BE2C (cell line): ENCODE measurements around the gene DIPK1C.

Source experiments
- DNase-seq: peaks from one replicate; pipeline ENCODE4 v3.0.0-alpha.2; 2020
- H3K27me3 ChIP-seq: fragments of 250-450 bp; sonication (Bioruptor Pico); 2 replicates; pipeline ENCODE4 v1.5.1; 2020; ENCODE audit warnings: mild to moderate bottlenecking
- H3K36me3 ChIP-seq: fragments of 250-450 bp; sonication (Bioruptor Pico); 2 replicates; pipeline ENCODE4 v1.5.1; 2020; ENCODE audit warnings: mild to moderate bottlenecking
- H3K4me1 ChIP-seq: fragments of 250-450 bp; sonication (Bioruptor Pico); 2 replicates; pipeline ENCODE4 v1.5.1; 2020
- H3K4me3 ChIP-seq: 2 replicates; pipeline ENCODE4 v1.5.1; 2011; ENCODE audit warnings: low read depth, low read length
- H3K9me3 ChIP-seq: fragments of 250-450 bp; sonication (Bioruptor Pico); 2 replicates; pipeline ENCODE4 v1.5.1; 2020
- TF ChIP-seq, protein P1 (sequence below): IDR thresholded peaks from 2 replicates; pipeline ENCODE4 v1.5.1; 2012; ENCODE audit warnings: mild to moderate bottlenecking, low read depth, low read length

DIPK1C gene

DNA sequence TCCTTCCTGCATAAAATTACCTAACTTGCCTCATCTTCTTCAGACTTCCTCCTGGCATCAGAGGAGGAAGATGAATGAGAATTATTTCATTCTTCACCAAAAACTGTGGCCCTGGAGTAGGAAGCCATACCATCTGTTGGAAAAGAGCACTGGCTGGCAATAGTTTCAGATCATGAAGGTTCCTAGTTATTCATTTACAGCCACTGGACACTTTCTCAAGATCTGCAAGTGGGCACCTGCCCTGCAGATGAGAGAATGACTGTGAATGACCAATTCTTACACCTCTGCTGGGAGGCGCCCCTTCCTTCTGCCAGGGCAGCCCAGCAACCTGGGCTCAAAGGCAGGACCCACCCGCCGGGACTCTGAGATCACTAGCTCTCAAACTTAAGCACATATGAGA, 13.0 kb downstream of the DIPK1C start:
- H3K27me3 ChIP-seq, result peaks cover 3% of the 10 kb centered on the region; the same call in 1 of the 2 replicates
- H3K9me3 ChIP-seq, result no peaks in the 10 kb centered on the region
- TF ChIP-seq, protein P1, sequence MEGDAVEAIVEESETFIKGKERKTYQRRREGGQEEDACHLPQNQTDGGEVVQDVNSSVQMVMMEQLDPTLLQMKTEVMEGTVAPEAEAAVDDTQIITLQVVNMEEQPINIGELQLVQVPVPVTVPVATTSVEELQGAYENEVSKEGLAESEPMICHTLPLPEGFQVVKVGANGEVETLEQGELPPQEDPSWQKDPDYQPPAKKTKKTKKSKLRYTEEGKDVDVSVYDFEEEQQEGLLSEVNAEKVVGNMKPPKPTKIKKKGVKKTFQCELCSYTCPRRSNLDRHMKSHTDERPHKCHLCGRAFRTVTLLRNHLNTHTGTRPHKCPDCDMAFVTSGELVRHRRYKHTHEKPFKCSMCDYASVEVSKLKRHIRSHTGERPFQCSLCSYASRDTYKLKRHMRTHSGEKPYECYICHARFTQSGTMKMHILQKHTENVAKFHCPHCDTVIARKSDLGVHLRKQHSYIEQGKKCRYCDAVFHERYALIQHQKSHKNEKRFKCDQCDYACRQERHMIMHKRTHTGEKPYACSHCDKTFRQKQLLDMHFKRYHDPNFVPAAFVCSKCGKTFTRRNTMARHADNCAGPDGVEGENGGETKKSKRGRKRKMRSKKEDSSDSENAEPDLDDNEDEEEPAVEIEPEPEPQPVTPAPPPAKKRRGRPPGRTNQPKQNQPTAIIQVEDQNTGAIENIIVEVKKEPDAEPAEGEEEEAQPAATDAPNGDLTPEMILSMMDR, result no peak
- H3K4me1 ChIP-seq, result no peaks in the 10 kb centered on the region
- DNase-seq, result no peak
- H3K36me3 ChIP-seq, result no peaks in the 10 kb centered on the region
- H3K4me3 ChIP-seq, result no peak overlapping the region

DNA sequence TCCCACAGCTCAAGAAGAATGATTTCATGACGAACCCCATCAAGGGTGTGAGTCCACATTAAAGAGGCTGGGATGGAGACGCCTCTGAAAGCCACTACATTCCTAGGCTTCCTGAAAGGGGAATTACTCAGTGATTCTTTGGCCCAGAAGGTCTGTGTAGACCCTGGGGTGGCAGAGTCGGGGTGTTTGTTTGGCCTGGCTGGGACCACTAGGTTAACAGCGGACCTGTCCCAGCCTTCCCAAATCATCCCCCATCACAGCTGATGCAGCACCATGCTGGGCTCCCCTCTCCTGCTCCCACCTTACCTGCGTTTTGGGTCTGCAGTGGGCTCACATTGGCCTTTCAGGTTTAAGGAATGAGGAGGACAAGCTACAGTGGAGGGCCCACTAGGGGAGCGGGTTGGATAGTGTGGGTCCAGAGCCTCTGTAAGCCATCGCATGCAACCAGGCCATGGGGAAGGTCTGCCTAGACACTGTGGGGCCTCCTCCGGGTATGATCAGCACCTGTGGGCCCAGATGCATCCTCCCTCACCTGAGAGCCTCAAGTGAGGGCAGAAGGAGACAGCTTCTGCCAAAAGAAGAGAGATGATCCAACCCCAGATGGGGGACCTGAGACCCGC, 16.2 kb downstream of the DIPK1C start:
- Histone ChIP-seq H3K4me3 (no peak overlapping the region), H3K4me1 (no peaks in the 10 kb centered on the region), H3K9me3 (no peaks in the 10 kb centered on the region), H3K27me3 (peaks cover 3% of the 10 kb centered on the region; the same call in 1 of the 2 replicates), H3K36me3 (no peaks in the 10 kb centered on the region)
- TF ChIP-seq, protein P1, result no peak
- no peak for DNase-seq

DNA sequence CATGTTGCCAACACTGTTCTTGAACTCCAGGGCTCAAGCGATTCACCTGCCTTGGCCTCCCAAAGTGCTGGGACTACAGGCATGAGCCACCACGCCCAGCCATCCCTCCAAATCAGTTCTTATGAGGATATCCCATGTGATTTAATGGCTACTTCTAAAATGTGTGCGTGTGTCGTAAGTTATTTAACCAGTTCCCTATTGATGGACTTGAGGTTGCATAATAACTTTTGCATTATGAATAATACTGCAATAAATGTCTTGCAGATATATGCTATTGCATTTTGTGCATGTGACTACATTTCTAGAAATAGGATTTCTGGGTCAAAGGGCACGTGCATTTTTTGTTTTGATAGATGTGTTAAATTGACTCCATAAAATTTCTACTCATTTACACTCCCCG, 19.0 kb downstream of the DIPK1C start:
- Histone ChIP-seq H3K4me3 (no peak overlapping the region), H3K9me3 (no peaks in the 10 kb centered on the region), H3K36me3 (no peaks in the 10 kb centered on the region), H3K27me3 (peaks cover under 1% of the 10 kb centered on the region; the same call in 1 of the 2 replicates), H3K4me1 (no peaks in the 10 kb centered on the region)
- DNase-seq, result no peak
- TF ChIP-seq, protein P1, result no peak

DNA sequence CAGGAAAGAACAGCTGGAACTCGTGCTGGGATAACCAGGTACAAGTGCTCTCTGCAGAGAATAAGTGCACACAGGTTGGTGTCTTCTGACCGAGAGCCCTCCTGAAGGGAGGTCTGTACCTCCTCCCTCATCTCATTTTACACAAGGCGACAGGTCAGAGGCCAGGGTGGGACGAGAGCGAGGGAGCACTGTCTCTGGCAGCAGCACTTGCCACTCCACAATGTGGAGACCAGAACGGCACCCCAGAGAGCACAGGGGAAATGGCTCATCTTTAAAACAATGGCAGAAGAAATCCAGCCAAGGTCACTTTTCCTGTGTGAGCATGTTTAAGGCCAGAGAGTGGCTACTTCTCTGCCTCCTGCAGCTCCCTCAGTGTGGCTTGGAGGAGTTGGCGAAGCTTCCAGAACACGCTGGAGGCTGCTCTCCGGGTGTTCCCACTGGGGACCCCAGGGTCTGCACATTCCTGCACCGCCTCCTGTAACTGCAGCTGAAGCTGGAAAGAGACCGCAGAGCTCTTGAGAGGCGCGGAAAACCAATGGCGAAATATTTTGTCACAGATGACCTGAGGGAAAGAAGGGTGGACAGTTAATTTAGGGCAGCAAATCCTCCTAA, 20.8 kb downstream of the DIPK1C start:
- H3K4me3 ChIP-seq, result no peak overlapping the region
- no peak for DNase-seq
- H3K27me3 ChIP-seq, result no peaks in the 10 kb centered on the region
- TF ChIP-seq, protein P1, result no peak
- no peaks in the 10 kb centered on the region for H3K9me3 ChIP-seq
- H3K4me1 ChIP-seq, result no peaks in the 10 kb centered on the region
- no peaks in the 10 kb centered on the region for H3K36me3 ChIP-seq

DNA sequence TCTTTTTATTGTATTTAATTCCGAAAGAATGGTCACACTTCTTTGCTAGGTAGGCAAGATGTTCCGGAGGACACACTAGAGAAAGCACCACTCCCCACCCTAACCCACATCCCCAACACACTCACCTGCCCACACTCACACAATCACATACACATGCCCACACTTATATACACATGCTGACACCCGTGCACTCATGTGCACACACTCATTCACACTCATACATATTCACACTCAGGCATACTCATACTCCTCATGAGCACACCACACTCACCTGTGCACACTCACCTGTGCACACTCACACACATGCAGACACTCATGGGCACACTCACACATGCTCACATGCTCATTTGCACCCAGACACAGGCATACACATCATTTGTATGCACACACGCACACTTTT, 21.4 kb downstream of the DIPK1C start:
- H3K9me3 ChIP-seq, result no peaks in the 10 kb centered on the region
- H3K27me3 ChIP-seq, result no peaks in the 10 kb centered on the region
- no peak overlapping the region for H3K4me3 ChIP-seq
- no peaks in the 10 kb centered on the region for H3K4me1 ChIP-seq
- H3K36me3 ChIP-seq, result no peaks in the 10 kb centered on the region
- TF ChIP-seq, protein P1, result no peak
- DNase-seq, result no peak

DNA sequence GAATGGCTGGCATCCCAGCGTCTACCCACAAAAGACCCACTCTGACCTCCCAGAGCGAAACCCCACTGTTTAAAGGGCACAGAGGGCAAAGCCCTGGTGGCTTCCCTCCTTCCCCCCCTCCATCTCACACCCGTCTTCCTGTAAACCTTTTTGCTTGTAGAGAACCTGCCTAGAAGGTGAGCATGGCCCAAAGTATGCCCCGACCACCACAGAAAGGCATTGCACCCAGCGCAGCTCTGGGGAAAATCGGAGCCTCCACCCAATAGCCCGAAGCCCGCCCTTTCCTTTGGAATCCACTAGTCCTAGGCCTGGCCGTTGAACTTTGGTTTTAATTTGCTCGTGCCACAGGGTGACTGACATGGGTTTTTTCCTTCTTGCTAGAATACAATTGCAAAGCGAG, 22.6 kb downstream of the DIPK1C start:
- H3K4me1 ChIP-seq, result no peaks in the 10 kb centered on the region

More for the DNA sequence above, 22.6 kb downstream of the DIPK1C start:
- Histone ChIP-seq H3K4me3 (no peak overlapping the region), H3K36me3 (no peaks in the 10 kb centered on the region), H3K27me3 (no peaks in the 10 kb centered on the region), H3K9me3 (no peaks in the 10 kb centered on the region)
- no peak for DNase-seq
- TF ChIP-seq, protein P1, result no peak
